ENCODE results near the gene CLEC4M.

DNA sequence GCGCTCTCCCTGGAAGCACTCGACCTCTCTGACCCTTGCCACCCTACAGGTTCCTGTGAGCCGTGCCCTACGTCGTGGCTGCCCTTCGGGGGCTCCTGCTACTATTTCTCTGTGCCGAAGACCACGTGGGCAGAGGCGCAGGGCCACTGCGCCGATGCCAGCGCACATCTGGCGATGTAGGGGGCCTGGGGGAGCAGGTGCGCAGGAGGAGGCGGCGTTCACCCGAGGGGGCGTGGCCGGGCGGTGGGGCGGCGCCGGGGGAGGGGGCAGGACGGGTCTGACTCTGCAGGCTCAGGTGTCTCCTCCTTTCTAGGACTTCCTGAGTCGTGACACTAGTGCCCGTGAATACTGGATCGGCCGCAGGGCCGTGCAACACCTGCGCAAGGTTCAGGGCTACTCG, 26.4 kb downstream of the CLEC4M start:
- TF ChIP-seq, protein P1, sequence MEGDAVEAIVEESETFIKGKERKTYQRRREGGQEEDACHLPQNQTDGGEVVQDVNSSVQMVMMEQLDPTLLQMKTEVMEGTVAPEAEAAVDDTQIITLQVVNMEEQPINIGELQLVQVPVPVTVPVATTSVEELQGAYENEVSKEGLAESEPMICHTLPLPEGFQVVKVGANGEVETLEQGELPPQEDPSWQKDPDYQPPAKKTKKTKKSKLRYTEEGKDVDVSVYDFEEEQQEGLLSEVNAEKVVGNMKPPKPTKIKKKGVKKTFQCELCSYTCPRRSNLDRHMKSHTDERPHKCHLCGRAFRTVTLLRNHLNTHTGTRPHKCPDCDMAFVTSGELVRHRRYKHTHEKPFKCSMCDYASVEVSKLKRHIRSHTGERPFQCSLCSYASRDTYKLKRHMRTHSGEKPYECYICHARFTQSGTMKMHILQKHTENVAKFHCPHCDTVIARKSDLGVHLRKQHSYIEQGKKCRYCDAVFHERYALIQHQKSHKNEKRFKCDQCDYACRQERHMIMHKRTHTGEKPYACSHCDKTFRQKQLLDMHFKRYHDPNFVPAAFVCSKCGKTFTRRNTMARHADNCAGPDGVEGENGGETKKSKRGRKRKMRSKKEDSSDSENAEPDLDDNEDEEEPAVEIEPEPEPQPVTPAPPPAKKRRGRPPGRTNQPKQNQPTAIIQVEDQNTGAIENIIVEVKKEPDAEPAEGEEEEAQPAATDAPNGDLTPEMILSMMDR (IDR thresholded peaks at IDR 0.05): no peak
- no peak for TF ChIP-seq POLR2AphosphoS5 (IDR thresholded peaks at IDR 0.05; ENCODE audit: insufficient read depth in 1 of 2, low read depth in 1 of 2)
- TF ChIP-seq POLR2A (IDR thresholded peaks at IDR 0.05): no peak

Measured in vagina (tissue), 2 donors.